Lower leg skin (tissue), 4 donors: ENCODE measurements around the gene UPK1B. TPM values are rescaled to one million over a fixed set of nuclear protein-coding genes. Genes with fewer than 3 reads are reported as not detected.

ENCODE experiments used
- DNase-seq, 2 donors: peaks; one replicate each; pipeline ENCODE4 v3.0.0-alpha.2; 2019; ENCODE audit warnings: low spot score in 2 of 2
- H3K4me3 ChIP-seq: fragments of 200-600 bp; sonication (generic); 2 replicates; pipeline ENCODE4 v1.5.1; 2017; ENCODE audit warnings: mild to moderate bottlenecking, low read depth; ENCODE audit not compliant: poor library complexity, severe bottlenecking
- POLR2A ChIP-seq, 2 donors: fragments of 450-650 bp; IDR thresholded peaks; one replicate each; pipeline ENCODE4 v1.6.1; 2016 to 2017; ENCODE audit warnings: antibody characterized with exemption in 2 of 2, mild to moderate bottlenecking in 1 of 2, moderate library complexity in 1 of 2
- WGBS, 2 donors: methylation state at CpG; one replicate each; pipeline ENCODE4 v1.1.5; 2018; 5-methylcytosine and 5-hydroxymethylcytosine counted together
- intact Hi-C: fragments of 100-400 bp; cut with DNase I; formaldehyde crosslinking; loops from one replicate; pipeline ENCODE4 v1.15.0; 2023; ENCODE audit warnings: low total_unique reads
- total RNA-seq, 4 donors: library from RNA; depleted of rRNA; stranded (reverse); fragments of >200 nt; gene quantifications; one replicate each; pipeline ENCODE4 v1.1.0, GENCODE V29; 2016
- TF ChIP-seq, protein P1 (sequence below), 3 donors: fragments of 450-650 bp; IDR thresholded peaks; one replicate each; pipeline ENCODE4 v1.5.1; 2016; ENCODE audit warnings: antibody characterized with exemption in 3 of 3, mild to moderate bottlenecking in 3 of 3, moderate library complexity in 2 of 3

The UPK1B gene
- total RNA-seq, 4 donors from 2014 or later, result 0.15 to 2.5 (median 1.8) TPM

DNA sequence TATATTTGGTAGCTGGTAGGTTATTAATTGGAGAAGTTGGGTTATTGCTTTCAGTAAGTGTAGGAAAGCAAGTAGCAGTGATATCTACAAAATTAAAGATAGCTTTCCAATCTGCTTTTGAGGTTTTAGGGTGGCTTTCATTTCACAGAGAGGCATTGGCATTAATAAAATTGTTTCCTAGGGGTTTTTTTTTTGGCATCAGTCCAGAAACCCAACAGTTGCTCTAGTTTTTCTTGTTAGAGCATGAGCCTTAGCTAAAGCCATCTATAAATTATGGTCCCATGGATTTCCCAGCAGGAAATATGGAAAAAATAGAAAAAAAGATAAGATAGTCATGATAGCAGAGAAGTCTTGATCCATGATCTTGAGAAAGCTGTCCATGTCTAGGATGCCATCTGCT is 70.3 kb downstream of the UPK1B start:
- DNase-seq, result no peak
- TF ChIP-seq, protein P1, sequence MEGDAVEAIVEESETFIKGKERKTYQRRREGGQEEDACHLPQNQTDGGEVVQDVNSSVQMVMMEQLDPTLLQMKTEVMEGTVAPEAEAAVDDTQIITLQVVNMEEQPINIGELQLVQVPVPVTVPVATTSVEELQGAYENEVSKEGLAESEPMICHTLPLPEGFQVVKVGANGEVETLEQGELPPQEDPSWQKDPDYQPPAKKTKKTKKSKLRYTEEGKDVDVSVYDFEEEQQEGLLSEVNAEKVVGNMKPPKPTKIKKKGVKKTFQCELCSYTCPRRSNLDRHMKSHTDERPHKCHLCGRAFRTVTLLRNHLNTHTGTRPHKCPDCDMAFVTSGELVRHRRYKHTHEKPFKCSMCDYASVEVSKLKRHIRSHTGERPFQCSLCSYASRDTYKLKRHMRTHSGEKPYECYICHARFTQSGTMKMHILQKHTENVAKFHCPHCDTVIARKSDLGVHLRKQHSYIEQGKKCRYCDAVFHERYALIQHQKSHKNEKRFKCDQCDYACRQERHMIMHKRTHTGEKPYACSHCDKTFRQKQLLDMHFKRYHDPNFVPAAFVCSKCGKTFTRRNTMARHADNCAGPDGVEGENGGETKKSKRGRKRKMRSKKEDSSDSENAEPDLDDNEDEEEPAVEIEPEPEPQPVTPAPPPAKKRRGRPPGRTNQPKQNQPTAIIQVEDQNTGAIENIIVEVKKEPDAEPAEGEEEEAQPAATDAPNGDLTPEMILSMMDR (IDR thresholded peaks at IDR 0.05), result no peak
- no peak for TF ChIP-seq POLR2A (IDR thresholded peaks at IDR 0.05)
- intact Hi-C loops, result no loop called here
- no peak overlapping the region for H3K4me3 ChIP-seq

DNA sequence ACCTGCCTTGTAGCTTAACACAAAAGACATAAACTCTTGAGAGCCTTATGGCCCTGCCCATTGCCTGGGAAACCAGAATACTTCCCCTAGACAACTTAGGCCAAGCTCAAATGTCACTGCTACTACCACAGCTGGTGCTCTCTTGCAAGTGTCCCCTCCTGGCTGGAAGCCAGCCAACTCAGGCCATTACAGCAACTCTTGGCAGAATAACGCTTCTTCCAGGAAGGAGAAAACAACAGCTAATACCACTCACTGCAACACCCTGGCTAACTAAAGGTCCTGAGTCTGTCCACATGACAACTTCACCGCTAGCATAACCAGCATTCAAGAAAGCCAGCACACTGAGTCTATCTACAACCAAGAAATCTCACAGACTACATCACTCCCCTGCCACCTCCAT is 72.4 kb downstream of the UPK1B start:
- H3K4me3 ChIP-seq, result no peak overlapping the region
- intact Hi-C loops, result no loop called here
- TF ChIP-seq, protein P1 (IDR thresholded peaks at IDR 0.05), result no peak
- no peak for TF ChIP-seq POLR2A (IDR thresholded peaks at IDR 0.05)
- no peak for DNase-seq
- 76 to 83% methylated on average over 2 of the region's 2 CpGs for WGBS, 2 donors

Other genes with a start within 250 kb of the UPK1B start
- gene IGSF11, start 138.8 kb upstream of the UPK1B start, total RNA-seq, result 1 to 10 TPM; 1.1 to 3.1 (median 1.8) TPM
- not detected for gene TEX55, start 27.4 kb upstream of the UPK1B start, total RNA-seq
- 10 to 100 TPM; 23.1 to 44.4 (median 38.2) TPM for gene B4GALT4, start 67.3 kb downstream of the UPK1B start, total RNA-seq
- gene ARHGAP31, start 120.8 kb downstream of the UPK1B start, total RNA-seq, result 10 to 100 TPM; 21.8 to 48.7 (median 22.9) TPM